Ishikawa (cell line): Measurements from ENCODE around the gene EPS8L3.

ENCODE experiments used
- CREB1 ChIP-seq: IDR thresholded peaks from 2 replicates; pipeline ENCODE4 v1.6.1; 2012; ENCODE audit warnings: low read depth
- YY1 ChIP-seq: IDR thresholded peaks from 2 replicates; pipeline ENCODE4 v1.6.1; 2012; ENCODE audit warnings: low read depth

DNA sequence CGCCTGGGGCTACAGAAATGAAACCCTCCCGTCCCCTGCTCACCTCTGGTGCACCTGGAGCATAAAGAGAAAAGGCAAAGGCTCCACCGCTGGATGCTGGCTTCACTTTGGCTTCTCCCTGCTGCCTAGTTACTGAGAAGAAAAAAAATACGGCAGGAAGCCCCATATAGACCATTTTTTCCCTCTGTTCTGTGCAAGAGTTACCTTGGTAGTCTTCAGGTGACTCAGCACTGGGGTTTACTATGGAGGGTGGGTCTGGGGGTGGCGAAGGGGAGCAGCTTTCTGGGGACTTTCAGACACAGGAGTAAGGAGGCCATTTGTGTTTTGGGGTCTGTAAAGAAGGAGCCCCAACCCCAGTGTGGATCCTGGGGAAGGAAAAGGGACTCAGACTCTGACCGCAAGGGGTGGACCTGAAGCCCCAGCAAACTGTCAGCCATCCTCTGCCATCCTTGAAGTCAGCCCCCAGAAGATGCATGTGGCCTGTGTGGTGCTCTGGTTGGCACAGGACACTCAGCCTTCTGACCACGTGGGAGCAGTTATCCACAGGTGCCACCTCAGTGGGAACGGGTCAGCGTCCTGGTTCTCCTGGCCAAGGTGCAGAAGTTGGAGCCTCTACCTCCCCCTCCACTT is 25.9 kb upstream of the EPS8L3 start:
- TF ChIP-seq YY1, result no peak
- no peak for TF ChIP-seq CREB1
